HL-60 (cell line): ENCODE results near the gene SCAP.

Source experiments
- DNase-seq, 2 experiments: peaks; one replicate each; pipeline ENCODE4 v3.0.0-alpha.2; 2010 to 2020; ENCODE audit warnings: low read depth in 1 of 2, low spot score in 1 of 2
- H3K27ac ChIP-seq: fragments of 250-450 bp; sonication (Bioruptor Pico); replicated peaks from 2 replicates; pipeline ENCODE4 v1.5.1; 2020; ENCODE audit warnings: mild to moderate bottlenecking, moderate library complexity
- H3K27me3 ChIP-seq: fragments of 250-450 bp; sonication (Bioruptor Pico); 2 replicates; pipeline ENCODE4 v1.5.1; 2021; ENCODE audit warnings: mild to moderate bottlenecking, moderate library complexity; ENCODE audit not compliant: insufficient read depth, poor library complexity, severe bottlenecking
- H3K4me3 ChIP-seq: replicated peaks from 2 replicates; pipeline ENCODE4 v1.5.1; 2011; ENCODE audit warnings: mild to moderate bottlenecking, control low read depth, low read length; ENCODE audit not compliant: insufficient read depth
- GABPA ChIP-seq: IDR thresholded peaks from 2 replicates; pipeline ENCODE4 v1.6.1; 2012; ENCODE audit warnings: low read depth
- POLR2AphosphoS5 ChIP-seq: IDR thresholded peaks from 2 replicates; pipeline ENCODE4 v1.6.1; 2012; ENCODE audit warnings: low read depth
- SPI1 ChIP-seq: IDR thresholded peaks from 2 replicates; pipeline ENCODE4 v1.6.1; 2012; ENCODE audit warnings: low read depth, mild to moderate bottlenecking, borderline replicate concordance
- TF ChIP-seq, protein P1 (sequence below): IDR thresholded peaks from one replicate; pipeline ENCODE4 v1.5.1; 2011; ENCODE audit warnings: low read length, control low read depth, inconsistent platforms; ENCODE audit not compliant: insufficient read depth
- TF ChIP-seq, protein P2 (sequence below): IDR thresholded peaks from 2 replicates; pipeline ENCODE4 v1.6.1; 2012; ENCODE audit warnings: low read depth; ENCODE audit not compliant: insufficient replicate concordance

SCAP gene

DNA sequence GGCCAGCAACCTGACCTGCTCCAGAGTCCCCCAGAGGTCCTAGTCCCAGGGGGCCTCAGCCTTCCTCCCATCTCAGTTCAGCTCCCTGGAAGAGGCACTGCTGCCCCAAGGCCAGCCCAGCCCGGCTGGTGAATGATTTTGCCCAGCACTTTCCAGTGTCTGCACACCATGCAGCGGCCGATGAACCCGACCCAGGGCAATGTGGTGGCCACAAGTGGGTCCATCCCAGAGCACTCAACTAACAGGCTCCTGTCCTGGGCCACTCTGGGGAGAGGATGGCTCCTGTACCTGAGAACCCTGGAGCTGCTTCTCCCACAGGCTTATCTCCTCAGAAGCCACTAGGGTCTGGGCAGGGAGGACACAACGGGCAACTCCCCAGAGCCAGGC, 55.7 kb downstream of the SCAP start:
- H3K4me3 ChIP-seq: no peak overlapping the region
- no peak for TF ChIP-seq POLR2AphosphoS5
- TF ChIP-seq, protein P1, sequence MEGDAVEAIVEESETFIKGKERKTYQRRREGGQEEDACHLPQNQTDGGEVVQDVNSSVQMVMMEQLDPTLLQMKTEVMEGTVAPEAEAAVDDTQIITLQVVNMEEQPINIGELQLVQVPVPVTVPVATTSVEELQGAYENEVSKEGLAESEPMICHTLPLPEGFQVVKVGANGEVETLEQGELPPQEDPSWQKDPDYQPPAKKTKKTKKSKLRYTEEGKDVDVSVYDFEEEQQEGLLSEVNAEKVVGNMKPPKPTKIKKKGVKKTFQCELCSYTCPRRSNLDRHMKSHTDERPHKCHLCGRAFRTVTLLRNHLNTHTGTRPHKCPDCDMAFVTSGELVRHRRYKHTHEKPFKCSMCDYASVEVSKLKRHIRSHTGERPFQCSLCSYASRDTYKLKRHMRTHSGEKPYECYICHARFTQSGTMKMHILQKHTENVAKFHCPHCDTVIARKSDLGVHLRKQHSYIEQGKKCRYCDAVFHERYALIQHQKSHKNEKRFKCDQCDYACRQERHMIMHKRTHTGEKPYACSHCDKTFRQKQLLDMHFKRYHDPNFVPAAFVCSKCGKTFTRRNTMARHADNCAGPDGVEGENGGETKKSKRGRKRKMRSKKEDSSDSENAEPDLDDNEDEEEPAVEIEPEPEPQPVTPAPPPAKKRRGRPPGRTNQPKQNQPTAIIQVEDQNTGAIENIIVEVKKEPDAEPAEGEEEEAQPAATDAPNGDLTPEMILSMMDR: no peak
- no peak for TF ChIP-seq GABPA
- no peak for TF ChIP-seq SPI1
- TF ChIP-seq, protein P2, sequence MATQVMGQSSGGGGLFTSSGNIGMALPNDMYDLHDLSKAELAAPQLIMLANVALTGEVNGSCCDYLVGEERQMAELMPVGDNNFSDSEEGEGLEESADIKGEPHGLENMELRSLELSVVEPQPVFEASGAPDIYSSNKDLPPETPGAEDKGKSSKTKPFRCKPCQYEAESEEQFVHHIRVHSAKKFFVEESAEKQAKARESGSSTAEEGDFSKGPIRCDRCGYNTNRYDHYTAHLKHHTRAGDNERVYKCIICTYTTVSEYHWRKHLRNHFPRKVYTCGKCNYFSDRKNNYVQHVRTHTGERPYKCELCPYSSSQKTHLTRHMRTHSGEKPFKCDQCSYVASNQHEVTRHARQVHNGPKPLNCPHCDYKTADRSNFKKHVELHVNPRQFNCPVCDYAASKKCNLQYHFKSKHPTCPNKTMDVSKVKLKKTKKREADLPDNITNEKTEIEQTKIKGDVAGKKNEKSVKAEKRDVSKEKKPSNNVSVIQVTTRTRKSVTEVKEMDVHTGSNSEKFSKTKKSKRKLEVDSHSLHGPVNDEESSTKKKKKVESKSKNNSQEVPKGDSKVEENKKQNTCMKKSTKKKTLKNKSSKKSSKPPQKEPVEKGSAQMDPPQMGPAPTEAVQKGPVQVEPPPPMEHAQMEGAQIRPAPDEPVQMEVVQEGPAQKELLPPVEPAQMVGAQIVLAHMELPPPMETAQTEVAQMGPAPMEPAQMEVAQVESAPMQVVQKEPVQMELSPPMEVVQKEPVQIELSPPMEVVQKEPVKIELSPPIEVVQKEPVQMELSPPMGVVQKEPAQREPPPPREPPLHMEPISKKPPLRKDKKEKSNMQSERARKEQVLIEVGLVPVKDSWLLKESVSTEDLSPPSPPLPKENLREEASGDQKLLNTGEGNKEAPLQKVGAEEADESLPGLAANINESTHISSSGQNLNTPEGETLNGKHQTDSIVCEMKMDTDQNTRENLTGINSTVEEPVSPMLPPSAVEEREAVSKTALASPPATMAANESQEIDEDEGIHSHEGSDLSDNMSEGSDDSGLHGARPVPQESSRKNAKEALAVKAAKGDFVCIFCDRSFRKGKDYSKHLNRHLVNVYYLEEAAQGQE: no peak
- no peak overlapping the region for H3K27ac ChIP-seq
- no peaks in the 10 kb centered on the region for H3K27me3 ChIP-seq
- no peak for DNase-seq

DNA sequence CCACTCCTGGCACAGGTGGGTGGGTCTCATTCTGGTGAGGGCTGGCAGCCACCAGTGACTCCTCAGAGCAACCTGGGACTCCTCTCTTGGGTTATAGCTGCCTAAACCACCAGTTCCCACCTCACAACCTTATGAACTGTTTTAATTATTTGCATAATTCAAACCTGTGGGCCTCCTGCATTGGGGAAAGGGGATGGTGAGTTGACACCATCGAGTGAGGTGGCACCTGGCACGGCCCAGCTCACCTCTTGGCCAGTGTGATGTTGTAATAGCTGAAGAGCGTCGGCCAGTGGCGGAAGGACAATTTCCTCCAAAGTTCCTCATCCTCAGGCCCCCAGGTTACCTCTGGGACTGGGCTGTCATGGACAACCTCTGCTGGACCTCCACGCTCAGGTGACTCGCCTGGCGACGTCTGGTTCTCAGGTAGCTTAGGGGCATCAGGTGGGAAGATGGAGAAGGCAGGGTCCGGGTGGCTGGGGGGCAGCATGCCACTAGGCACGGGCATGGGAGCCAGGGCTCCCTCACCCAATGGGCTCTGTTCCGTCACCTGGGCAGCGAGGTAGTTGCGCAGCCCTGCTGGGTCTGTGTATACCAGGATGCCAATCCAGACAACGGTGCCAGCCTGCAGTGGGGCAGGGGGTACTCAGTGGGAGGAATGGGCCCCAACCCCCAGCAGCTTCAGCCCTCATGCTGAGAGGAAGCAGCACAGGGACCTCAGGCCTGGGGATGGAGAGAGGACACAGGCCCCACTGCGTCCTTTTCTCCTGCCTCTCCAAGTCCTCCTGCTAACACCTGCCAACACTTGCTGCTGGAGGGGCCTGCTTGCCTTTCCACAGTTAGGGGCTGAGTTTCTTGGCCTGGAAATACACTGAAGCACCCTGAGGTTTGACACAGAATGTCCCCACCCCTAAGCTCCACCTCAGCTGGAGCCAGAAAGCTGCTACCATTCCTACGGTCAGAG, 56.4 kb downstream of the SCAP start:
- TF ChIP-seq, protein P1: no peak
- no peak for TF ChIP-seq GABPA
- H3K27ac ChIP-seq: no peak overlapping the region
- H3K27me3 ChIP-seq: no peaks in the 10 kb centered on the region
- H3K4me3 ChIP-seq: no peak overlapping the region
- no peak for DNase-seq

DNA sequence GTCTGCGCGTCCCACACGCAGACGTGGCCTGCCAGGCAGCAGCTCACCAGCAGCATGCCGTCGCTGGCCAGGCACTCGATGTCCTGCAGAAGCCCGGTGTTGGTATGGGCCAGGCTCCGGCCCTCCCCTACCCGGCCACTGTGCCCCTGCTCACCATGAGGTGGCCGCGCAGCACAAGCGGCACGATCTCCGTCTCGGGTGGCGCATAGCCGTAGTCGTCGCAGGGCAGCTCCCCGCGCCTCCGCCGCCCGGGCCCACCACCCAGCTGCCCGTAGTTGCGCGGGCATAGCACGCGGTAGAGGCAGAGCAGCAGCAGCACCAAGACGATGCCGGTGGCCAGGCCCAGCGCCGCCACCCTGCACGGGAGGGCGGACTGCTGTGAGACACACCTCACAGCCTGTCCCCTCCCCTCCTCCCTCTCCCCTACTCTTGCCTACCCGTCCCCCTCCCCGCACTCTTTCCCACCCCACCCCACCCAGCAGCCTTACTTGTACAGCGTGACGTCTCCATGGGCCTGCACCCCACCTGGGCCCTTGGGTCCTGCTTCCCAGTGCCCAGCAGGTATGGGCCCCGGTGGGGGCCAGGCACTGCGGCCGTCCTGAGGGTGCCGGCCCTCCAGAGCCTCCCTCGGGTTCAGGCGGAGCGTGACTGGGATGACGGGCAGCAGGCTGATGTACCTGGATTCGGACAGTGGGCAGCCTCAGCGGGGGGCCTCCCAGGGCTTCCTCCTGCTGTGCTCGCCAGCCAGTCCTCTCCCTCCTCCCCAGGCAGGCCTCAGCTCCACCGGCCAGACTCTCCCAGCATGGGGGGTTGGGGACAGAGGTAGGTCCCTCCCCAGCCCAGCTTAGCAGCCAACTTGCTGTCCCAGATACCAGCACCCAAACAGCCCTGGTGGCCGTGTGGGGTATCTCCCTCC, 57.3 kb downstream of the SCAP start:
- no peak overlapping the region for H3K27ac ChIP-seq
- no peak overlapping the region for H3K4me3 ChIP-seq
- no peak for DNase-seq
- H3K27me3 ChIP-seq: no peaks in the 10 kb centered on the region
- TF ChIP-seq GABPA: no peak
- TF ChIP-seq, protein P2: no peak

DNA sequence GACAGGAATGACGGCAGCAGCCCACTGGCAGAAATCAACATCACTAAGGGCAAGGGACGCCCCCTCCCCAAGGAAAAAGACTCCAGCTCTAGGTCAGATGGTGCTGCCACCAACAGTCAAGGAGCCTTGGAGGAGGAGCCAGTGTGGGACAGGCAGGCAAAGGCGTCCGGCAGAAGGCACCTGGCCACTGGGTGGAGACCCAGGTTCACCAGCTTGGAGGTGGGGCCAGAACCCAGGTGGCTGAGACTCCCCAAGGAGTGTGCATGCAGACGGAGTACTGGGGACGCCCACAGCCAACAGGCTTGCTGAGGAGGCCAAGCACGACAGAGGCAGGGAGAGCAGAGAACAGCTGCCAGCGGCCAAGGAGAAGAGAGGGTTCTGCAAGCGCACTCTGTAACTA, 59.7 kb downstream of the SCAP start:
- H3K27me3 ChIP-seq: no peaks in the 10 kb centered on the region
- no peak for TF ChIP-seq POLR2AphosphoS5
- TF ChIP-seq SPI1: no peak
- TF ChIP-seq, protein P2: no peak
- TF ChIP-seq GABPA: no peak
- TF ChIP-seq, protein P1: no peak
- no peak for DNase-seq
- no peak overlapping the region for H3K4me3 ChIP-seq
- no peak overlapping the region for H3K27ac ChIP-seq
